ENCODE data around the gene VDAC2. TPM values are rescaled to one million over a fixed set of nuclear protein-coding genes. Genes with fewer than 3 reads are reported as not detected.

VDAC2 gene
- polyA plus RNA-seq, 10 donors = 214 to 401 (median 304) TPM

- no peak for DNase-seq
These were observed 16.1 kb downstream of the VDAC2 start for GRCh38 chr10:75226656-75227055.

DNA sequence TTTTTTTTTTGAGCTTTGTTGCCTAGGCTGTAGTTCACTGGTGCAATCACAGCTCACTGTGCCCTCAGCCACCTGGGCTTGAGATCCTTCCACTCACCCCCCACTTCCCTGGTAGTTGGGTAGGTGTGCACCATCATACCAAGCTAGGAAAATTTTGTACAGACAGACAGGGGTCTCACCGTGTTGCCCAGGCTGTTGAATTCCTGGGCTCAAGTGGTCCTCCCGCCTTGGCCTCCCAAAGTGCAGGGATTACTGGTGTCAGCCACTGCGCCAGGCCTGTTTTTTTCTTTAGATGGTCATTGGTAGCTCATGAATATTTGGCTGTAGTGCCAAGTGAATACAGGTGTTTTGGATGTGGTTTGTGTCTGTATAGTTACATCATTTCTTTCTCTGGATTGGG, 17.7 kb downstream of the VDAC2 start:
- no peak for DNase-seq

DNA sequence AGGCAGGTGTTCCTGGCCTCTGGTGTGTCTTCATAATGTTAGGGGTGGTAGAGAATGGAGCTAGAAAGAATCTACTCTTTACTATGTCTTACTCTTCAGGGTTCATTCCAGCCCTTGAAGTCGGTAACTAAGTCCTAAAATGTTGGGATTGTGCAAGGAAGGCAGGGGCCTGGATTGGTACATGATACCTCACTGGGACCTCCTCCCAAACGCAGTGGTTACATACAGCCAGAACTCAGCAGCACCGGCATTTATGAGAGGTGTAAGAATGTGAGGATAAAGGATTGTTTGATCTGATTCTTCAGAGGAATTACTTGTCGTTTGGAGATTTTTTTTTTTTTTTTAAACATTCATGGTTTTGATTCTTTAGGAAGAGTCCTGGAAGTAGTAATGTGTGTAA, 18.2 kb downstream of the VDAC2 start:
- no peak for DNase-seq

DNA sequence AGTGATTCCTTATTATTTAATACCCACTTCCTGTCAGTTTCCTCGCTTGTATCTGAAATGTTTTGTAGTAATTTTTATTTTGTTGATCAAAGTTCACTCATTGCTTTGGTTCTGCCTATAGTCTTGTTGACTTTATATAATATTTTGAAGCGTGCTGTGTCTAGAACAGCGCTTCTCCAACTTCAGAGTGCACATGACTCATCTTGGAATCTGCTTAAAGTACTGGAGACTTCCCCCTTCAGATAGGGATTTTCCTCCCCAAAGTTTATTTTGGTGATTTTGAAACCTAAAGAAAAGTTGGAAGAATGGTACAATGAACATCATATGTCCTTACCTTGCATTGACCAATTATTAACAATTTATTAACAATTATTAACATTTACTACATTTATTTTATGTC, 19.4 kb downstream of the VDAC2 start:
- DNase-seq = no peak

- peak; percentile 75 to 88 (median 82) for DNase-seq
These were observed 20.0 kb downstream of the VDAC2 start for GRCh38 chr10:75230600-75231038.

- DNase-seq = no peak
These were observed 21.3 kb downstream of the VDAC2 start for GRCh38 chr10:75231672-75232581.

DNA sequence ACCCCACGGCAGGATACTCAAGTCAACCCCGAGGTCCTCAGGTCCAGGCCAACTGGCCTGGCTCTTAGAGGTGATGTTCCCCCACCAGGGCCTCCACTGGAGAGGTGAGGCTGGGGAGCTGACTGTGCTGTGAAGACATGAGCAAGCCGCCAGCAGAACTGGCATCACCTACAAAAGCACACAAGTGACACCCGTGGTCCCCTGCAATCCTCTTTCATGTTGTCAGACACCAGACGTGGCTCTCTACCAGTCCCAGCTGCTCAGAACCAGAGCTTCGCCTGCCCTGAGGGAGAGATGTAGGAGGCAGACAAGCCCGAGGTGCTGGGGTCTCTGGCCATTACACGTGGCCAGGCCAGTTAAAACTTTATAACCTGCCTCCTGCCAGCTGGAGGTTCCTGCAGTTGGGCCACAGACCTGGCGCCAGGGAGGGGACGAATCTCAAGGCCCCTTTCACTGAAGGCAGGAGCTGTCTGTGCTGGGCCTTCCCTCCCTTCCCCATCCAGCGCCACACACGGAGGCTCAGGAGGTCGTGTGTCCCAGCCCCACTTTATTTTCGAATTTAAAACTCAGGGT, 22.9 kb downstream of the VDAC2 start:
- DNase-seq = peak in 1 of 3 donors; percentile 51

- DNase-seq = peak; percentile 66 to 81 (median 75)
These were observed 23.6 kb downstream of the VDAC2 start for GRCh38 chr10:75234017-75234682.

DNA sequence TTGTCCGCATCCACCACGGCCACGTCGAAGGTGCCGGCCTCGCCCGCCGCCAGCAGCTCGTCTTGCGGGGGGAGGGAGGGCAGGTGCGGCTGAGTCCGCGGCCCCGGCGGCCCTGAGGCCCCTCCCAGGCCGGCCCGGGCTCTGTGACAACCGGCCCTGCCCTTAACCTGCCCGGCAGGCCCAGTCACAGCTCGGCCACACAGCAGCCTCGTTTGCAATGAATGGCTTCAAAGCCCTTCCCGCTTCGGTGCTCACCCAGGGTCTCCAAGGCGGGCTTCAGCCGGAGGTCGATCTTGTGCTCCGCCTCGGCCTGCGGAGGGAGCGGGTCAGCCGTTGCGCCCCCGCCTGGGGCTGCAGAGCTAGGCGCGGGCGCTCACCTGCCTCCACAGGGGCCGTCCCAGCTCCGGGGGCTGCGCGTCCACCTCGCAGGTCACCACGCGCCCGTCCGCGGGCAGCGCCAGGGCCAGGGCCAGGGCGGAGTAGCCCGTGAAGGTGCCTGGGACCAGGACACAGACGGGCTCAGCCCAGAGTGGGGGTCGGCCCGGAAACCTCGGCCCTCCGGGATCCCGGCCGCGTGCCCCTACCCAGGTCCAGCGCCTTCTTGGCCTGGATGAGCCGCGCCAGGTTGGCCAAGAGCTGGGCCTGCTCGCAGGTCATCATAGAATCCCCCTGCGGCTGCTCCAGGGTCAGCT, 24.2 kb downstream of the VDAC2 start:
- peak in 1 of 3 donors; percentile 71 for DNase-seq

DNA sequence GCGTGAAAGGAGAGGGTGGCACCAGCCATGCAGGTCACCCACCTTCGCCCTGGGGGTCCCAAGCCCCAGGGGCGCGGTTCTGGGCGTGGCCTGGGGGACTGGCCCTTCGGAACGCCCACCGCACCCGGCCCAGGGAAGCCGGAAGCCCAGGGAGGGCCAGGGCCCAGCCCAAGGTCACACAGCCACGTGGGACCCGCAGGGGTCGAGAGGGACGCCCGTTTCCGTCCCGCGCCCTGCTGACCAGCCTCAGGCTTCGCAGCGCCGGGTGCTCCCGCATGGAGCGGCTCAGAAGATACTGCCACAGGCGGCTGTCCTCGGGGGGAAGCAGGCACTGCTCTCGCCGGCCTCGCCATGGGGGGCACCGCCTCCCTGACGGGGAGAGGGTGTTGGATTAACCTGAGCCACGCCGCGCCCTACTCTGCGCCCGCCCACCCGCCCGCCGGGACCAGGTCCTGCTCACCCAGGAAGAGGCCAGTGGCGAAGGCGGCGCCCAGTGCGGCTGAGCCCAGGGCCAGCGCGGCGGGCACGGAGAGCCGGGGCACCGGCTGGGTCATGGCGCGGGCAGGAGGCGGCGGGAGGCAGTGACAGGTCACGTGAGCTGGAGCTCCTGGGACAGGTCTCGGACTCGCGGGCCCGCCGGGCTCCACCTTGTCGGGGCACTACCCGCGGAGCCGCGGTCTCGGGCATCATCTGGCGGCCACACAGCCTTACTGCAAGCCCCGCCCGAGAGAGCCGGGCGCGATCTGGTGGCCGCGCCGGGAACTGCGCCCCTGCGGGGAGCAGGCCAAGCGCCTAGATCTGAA, 25.0 kb downstream of the VDAC2 start, which contains the start of gene COMTD1:
COMTD1 (minus strand) TSS at position 583 of the 803 bp plus-strand sequence; CDS start at position 554, 29 bp downstream.
- peak; percentile 80 to 94 (median 90) for DNase-seq

DNA sequence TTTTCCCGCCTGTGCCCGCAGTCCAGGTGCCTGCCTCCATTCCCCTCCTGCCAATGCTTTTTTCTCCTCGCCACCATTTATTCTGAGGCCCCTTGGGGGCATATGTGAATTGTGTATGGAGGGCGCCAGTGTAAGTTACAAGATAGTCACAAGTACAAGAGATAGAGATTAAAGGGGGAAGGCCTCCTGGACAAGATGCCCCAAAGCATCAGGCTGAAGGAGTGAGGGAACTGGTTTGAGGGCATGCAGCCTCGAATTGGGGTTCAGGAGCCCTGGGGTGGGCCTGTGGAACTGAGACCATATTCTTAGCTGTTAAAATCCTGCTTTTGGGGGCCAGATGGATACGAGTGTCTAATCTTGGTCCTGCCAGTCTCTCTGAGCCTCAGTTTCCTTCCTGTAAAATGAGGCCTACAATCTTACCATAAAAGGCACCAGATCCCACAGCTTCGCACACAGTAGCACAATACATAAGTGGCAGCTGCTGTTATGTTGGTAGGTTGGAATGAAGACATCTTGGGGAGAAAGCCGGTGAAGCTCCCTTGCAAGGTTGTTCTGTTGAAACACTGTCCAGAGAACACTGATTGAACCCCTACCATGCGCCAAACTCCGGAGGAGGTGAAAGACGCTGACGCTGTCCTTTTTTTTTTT, 25.7 kb downstream of the VDAC2 start:
- DNase-seq = no peak

DNA sequence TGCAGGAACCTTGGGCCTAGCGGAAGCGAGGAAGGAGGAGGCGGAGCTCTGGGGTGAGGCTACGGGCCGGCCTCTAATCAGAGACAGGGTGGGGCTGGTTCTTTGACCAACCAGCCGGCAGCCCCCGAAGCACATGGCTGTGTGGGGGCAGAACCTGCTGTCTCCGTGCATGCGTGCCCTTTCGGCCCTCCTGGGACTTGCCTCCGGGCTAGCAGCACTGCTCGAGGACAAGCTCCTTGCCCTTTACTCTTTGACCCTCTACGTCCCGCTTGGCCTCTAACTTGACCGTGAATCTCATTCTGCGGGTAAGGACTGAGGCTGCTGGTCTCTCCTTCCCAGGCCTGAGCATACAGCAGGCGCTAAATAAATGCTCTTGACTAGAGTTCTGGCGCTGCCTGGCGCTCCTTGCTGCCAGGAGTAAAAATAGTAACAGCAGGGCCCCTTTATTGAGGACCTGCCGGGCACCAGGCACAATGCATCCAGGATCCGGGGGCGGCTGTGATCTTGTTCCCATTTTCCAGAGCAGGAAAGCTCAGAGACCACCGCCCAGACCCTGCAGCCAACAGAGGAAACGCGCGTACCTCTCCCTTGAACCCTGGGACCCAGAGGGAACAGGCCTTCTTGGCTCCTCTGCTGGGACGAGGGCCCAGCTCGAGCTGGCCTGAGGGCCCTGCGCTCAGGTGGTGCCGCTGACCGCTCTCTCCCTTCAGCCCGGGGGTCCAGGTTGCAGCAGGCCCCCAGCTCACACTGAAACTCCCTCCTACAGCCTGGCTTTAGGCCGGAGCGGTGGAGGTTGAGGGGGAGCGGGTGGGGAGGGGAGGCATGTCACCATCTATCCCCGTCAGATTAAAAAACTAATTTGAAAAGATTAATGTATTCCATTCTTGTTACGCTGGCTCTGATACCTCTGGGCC, 27.8 kb downstream of the VDAC2 start:
- peak in 1 of 3 donors; percentile 47 for DNase-seq

GRCh38 chr10:75239096-75239790, 28.6 kb downstream of the VDAC2 start:
- peak in 1 of 3 donors; percentile 41 for DNase-seq

GRCh38 chr10:75240329-75241076, 29.9 kb downstream of the VDAC2 start:
- DNase-seq = no peak

DNA sequence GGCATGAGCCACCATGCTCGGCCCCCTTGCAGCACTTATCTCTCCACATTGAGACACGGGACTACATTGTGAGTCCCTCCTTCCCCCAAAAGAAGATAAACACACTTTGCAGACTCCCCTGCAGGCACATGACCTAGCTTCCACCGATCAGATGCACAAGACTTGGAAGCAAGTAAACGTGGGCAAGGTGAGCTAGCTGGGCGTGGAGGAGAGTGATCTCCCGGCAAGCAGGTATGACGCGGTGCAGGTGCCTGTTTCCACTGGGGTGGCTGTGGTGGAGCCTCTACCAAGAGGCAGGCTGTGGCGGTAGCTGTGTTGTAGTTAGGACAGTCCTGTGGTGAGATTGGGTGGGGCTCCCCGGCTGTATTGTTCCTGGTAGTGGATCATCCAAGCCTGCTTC, 32.8 kb downstream of the VDAC2 start:
- DNase-seq = no peak

DNA sequence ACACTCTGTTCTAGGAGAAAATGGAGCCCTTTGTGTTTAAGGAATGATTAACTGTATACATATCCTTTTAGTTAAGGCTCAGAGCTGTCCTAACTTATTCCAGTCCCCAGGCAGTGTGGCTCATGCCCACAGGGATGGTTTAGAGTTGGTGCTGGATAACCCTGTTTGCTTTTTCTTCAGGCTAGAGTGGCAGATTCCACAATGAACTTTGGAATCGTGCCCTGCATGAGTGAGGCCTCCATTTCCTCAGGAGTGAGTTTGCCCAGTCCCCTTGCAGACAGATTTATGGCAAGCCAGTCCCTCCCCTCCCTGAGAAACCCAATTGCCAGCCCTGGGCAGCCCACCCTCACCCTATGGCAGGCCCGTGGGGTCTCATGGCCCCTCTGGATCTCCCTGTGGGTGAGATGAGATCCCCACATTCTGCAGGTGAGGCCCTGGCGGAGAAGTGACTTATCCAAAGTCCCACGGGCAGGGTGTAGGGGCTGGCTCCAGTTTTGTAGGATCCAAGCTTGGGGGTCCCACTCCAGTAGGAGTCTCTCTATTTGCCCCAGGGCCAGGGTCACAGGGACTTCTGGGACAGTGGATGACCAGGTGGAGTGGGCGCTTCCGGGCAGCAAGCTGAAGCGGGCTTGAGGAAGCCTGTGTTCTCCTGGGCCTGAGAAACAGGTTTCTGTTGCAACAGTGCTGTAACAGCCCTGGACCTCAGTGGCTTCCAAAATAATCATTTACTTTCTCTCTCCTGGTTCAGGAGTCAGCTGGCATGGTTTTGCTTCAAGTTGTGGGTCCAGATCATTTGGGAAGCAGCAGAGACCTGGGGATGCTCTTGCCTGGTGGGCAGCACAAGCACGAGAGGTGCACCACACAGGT, 34.1 kb downstream of the VDAC2 start:
- no peak for DNase-seq

All from muscle of back (tissue), 11 donors.